T-helper 1 cell treated with Interleukin-12 subunit alpha and Interleukin-12 subunit beta and Interleukin-4 antibody, amounts not matched to agents 30 μg/mL and 1 μg/mL, for 36 hours (primary cell): ENCODE data around the gene NHLH1.

Source experiments
- H3K27ac Mint-ChIP-seq: one replicate; pipeline ENCODE4 v1.8.0; 2021; ENCODE audit warnings: mild to moderate bottlenecking, mixed read lengths
- H3K27me3 Mint-ChIP-seq: one replicate; pipeline ENCODE4 v1.8.0; 2021; ENCODE audit warnings: low read depth, mixed read lengths
- H3K36me3 Mint-ChIP-seq: one replicate; pipeline ENCODE4 v1.8.0; 2021; ENCODE audit warnings: low read depth, mixed read lengths
- H3K4me1 Mint-ChIP-seq: one replicate; pipeline ENCODE4 v1.8.0; 2021; ENCODE audit warnings: low read depth, mixed read lengths
- H3K4me3 Mint-ChIP-seq: one replicate; pipeline ENCODE4 v1.8.0; 2021; ENCODE audit warnings: mild to moderate bottlenecking, moderate library complexity, mixed read lengths
- H3K9me3 Mint-ChIP-seq: one replicate; pipeline ENCODE4 v1.8.0; 2021; ENCODE audit warnings: mixed read lengths

NHLH1 gene

DNA sequence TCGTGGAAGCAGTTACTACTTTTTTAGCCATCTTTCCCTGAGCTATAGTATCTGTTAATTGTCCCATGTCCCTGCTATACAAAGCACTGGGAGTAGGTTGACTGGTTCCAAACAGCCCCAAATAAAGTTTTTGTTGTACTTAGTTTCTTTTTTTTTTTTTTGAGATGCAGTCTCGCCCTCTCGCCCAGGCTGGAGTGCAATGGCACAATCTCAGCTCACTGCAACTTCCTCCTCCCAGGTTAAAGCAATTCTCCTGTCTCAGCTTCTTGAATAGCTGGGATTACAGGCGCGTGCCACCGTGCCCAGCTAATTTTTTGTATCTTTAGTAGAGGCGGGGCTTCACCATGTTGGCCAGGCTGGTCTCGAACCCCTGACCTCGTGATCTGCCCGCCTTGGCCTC, 20.4 kb upstream of the NHLH1 start:
- H3K27ac Mint-ChIP-seq: no peak overlapping the region
- peaks cover 41% of the 10 kb centered on the region for H3K36me3 Mint-ChIP-seq
- no peaks in the 10 kb centered on the region for H3K27me3 Mint-ChIP-seq
- peaks cover 31% of the 10 kb centered on the region for H3K4me1 Mint-ChIP-seq
- no peak overlapping the region for H3K4me3 Mint-ChIP-seq
- no peaks in the 10 kb centered on the region for H3K9me3 Mint-ChIP-seq

DNA sequence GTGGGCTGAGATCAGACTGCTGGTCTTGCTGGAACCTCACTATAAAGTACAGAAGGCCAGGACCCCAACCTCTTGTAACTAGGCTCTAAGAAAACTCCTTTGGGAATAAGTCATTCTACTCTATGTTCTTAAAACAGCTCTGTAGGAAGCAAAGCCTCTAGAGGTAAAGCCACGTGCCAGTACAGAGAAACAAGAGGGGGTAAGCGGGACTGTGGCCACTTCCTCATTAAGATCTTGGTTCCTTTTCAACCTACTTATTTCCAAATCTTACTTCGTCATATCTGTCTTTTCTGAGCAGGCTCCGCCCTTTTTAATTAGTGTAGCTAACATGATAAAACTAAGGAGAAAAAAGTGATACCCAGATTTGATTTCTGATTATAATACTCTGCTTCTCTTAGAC, 19.9 kb upstream of the NHLH1 start:
- Mint-ChIP-seq H3K27ac (no peak overlapping the region), H3K4me1 (peaks cover 26% of the 10 kb centered on the region), H3K4me3 (no peak overlapping the region), H3K36me3 (peaks cover 44% of the 10 kb centered on the region), H3K9me3 (no peaks in the 10 kb centered on the region), H3K27me3 (no peaks in the 10 kb centered on the region)

DNA sequence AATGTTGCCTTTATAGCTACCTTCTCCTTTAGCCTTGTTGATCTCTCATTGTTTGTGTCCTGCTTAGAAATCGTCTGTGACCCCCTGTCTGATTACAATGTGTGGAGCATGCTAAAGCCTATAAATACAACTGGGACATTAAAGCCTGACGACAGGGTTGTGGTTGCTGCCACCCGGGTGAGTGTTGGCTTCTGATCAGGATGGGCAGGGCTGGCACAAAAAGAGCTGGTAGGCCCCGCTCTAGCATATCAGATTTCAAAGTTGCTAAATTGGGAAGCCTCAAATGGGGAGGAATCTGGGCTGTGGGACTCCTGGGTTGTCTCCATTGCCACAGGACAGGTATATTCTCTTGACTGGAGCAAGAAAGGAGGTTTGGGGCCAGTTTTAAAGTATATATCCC, 15.2 kb upstream of the NHLH1 start:
- no peak overlapping the region for H3K27ac Mint-ChIP-seq
- no peak overlapping the region for H3K4me3 Mint-ChIP-seq
- H3K9me3 Mint-ChIP-seq: no peaks in the 10 kb centered on the region
- H3K36me3 Mint-ChIP-seq: peaks cover 58% of the 10 kb centered on the region
- H3K27me3 Mint-ChIP-seq: no peaks in the 10 kb centered on the region
- H3K4me1 Mint-ChIP-seq: peaks cover 10% of the 10 kb centered on the region

DNA sequence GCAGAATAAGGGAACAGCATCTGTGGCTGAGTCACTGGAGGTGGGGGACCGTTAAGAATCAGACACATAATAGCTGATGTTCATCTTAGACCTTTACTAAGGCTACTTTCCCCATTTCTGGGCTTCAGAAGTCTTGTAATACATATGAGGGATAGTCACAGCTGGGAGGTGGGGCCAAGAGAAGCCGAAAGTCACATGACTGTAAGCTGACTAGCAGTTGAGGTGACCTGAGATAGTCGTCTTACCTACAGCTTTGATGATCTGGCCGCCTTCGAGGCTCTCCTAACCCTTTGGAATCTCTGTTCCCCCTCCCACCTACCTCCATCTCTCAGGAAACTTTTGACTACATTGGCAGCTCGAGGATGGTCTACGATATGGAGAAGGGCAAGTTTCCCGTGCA, 14.3 kb upstream of the NHLH1 start:
- Mint-ChIP-seq H3K9me3 (no peaks in the 10 kb centered on the region), H3K4me1 (peaks cover 4% of the 10 kb centered on the region), H3K4me3 (no peak overlapping the region), H3K36me3 (peaks cover 57% of the 10 kb centered on the region), H3K27ac (no peak overlapping the region), H3K27me3 (no peaks in the 10 kb centered on the region)

DNA sequence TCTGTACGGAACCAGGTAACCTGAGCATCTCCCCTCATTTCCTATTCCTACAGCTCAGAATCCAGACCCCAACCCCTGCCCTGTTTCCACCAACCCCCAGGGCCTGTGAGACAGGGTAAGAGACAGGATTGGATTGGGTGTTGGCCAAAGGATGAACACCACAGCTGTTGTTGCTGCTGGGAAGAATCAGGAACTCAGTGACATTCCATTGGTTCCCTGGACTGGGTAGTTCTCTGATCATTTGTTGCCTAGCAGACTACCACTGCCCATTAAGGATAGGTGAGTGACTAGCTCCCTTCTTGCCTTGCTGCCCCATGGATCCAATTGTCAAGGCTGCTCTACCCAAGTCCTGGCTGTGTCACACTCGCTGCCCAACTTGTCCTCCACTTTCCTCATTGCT, 13.6 kb upstream of the NHLH1 start:
- Mint-ChIP-seq H3K4me1 (peaks cover 4% of the 10 kb centered on the region), H3K36me3 (peaks cover 60% of the 10 kb centered on the region)

DNA sequence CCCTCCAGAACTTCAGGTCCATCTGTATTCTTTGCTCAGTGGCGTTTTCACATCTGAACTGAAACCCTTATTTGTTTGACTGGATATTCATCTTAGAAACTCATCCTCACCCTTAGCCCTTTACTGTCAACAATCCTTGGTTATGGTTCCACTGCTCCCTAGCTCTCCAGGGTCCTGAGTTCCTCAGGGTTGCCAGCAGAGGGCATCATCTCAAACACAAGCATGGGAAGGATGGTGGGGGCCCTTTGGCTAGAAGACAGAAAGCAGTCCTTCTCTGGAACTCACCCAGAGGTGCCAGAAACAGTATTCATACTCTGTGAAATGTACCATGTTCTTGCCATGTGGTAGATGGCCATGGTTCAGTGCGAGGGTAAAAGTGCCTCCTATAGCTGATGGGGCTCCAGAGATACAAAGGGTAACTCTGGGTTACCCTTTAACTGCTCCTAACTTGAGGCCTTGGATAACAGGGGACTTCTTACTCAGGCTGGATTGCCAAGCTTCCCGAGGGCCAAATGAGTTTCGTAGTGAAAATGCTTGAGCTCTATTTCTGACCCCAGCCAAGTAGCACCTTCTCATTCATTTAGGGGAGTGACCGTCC, 12.4 kb upstream of the NHLH1 start:
- Mint-ChIP-seq H3K4me1 (peaks cover 4% of the 10 kb centered on the region), H3K36me3 (peaks cover 64% of the 10 kb centered on the region), H3K4me3 (no peak overlapping the region), H3K9me3 (no peaks in the 10 kb centered on the region), H3K27ac (no peak overlapping the region), H3K27me3 (no peaks in the 10 kb centered on the region)

More for the DNA sequence above, 13.6 kb upstream of the NHLH1 start:
- Mint-ChIP-seq H3K4me3 (no peak overlapping the region), H3K9me3 (no peaks in the 10 kb centered on the region), H3K27me3 (no peaks in the 10 kb centered on the region), H3K27ac (no peak overlapping the region)

DNA sequence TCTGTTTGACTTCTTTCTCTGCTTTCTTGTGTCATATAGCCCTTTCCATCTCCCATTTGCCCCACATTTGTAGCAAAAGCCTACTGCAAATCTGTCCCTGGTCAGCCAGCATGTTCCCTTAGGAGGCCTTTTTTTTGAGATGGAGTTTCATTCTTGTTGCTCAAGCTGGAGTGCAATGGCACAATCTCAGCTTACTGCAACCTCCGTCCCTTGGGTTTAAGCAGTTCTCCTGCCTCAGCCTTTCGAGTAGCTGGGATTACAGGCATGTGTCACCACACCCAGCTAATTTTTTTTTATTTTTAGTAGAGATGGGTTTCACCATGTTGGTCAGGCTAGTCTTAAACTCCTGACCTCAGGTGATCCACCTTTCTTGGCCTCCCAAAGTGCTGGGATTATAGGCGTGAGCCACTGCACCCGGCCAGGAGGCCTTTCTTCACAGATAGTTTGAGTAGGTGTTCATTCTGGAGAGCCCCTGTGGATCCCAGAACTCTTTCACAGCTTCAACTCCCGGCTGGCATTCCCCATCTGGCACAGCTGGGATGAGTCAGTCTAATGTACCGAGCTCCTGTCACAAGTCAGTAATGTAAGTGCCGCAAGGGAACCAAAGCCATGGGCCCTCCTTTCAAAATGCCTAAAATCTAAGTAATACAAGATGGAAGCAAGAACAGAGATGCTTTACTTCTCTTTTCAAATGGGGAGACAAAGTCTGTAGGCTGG, 9.4 kb upstream of the NHLH1 start:
- Mint-ChIP-seq H3K27me3 (no peaks in the 10 kb centered on the region), H3K27ac (no peak overlapping the region), H3K36me3 (peaks cover 54% of the 10 kb centered on the region), H3K9me3 (no peaks in the 10 kb centered on the region), H3K4me1 (no peaks in the 10 kb centered on the region), H3K4me3 (no peak overlapping the region)

DNA sequence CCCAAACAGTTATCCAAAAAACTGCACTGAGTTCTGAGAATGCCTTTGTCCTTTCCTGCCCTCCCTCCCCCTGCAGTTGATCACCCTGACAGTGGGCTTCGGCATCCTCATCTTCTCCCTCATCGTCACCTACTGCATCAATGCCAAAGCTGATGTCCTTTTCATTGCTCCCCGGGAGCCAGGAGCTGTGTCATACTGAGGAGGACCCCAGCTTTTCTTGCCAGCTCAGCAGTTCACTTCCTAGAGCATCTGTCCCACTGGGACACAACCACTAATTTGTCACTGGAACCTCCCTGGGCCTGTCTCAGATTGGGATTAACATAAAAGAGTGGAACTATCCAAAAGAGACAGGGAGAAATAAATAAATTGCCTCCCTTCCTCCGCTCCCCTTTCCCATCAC, 8.8 kb upstream of the NHLH1 start:
- no peaks in the 10 kb centered on the region for H3K9me3 Mint-ChIP-seq
- H3K27me3 Mint-ChIP-seq: no peaks in the 10 kb centered on the region
- peaks cover 49% of the 10 kb centered on the region for H3K36me3 Mint-ChIP-seq
- H3K27ac Mint-ChIP-seq: no peak overlapping the region
- H3K4me3 Mint-ChIP-seq: no peak overlapping the region
- H3K4me1 Mint-ChIP-seq: no peaks in the 10 kb centered on the region

DNA sequence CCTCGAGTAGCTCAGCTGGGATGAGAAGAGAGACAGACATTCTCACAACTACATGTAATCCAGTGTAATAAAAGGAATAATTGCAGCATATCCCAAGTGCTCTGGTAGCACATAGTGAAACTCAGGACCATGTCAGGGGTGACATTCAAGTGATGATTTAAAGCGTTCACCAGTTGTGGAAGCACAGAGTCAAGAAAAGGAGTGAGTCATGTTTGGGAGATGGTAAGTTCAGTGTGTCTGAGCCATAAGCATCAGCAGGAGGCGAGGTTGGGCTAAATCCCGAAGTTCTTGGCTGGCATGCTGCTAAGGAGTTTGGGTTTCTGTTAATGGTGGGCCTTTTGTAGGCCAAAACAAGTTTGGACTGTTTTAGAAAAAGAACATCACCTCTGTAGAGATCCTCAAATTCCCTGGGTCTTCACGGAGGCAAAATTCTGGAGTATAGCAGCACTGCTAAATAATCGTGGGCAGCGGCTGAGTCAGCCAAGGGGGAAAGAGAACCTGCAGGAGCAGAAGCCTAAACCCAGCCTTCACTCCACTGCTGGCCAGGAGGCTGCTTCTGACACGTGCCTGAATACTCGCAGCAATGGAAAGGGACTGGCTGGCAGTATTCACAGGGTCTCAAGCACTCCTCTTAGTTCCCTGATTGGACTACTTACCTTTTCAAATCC, 7.2 kb upstream of the NHLH1 start:
- Mint-ChIP-seq H3K4me1 (no peaks in the 10 kb centered on the region), H3K9me3 (no peaks in the 10 kb centered on the region), H3K27me3 (no peaks in the 10 kb centered on the region), H3K27ac (no peak overlapping the region), H3K4me3 (no peak overlapping the region), H3K36me3 (peaks cover 38% of the 10 kb centered on the region)

DNA sequence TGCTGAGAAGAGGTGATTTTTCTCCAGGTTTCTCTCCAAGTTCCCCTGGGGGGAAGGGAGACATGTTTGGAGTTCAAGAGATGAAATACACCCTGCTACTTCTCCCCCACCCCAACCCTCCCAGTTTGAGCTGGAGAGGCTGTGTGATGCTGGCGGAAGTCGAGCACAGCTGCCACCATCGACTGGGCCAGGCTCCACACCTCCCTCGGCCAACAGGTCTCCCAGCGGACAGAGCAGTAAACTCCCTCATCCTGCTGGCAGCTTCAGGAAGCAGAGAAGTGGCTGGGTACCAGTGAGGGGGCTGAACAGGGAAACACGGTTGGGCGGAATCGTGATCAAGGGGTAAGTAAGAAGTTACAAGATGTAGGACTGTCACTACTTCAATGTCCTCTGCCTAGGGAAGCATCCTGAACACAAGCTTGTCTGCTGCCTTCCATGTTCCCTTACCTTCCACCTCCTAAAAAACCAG, 6.6 kb upstream of the NHLH1 start:
- no peak overlapping the region for H3K4me3 Mint-ChIP-seq
- H3K9me3 Mint-ChIP-seq: no peaks in the 10 kb centered on the region
- no peaks in the 10 kb centered on the region for H3K4me1 Mint-ChIP-seq
- peaks cover 34% of the 10 kb centered on the region for H3K36me3 Mint-ChIP-seq
- no peaks in the 10 kb centered on the region for H3K27me3 Mint-ChIP-seq
- H3K27ac Mint-ChIP-seq: no peak overlapping the region

DNA sequence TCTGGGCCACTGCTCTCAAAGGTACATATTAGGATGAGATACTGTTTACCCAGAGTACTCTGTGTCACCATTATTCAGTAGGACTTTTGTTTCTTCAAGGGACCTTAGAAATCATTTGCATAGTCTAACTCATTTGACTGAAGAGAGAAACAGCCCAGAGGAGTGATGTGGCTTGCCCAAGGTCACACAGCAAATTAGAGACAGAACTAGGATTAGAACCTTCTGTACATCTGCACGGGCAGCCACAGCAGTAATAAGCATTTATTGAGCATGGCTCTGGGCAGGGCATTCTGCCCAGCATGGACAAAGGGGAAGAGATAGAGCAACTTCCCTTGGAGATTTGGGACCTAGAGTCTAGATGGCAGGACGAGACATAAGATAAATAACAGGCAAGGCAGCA, 5.7 kb upstream of the NHLH1 start:
- Mint-ChIP-seq H3K4me1 (no peaks in the 10 kb centered on the region), H3K27ac (no peak overlapping the region), H3K27me3 (no peaks in the 10 kb centered on the region), H3K36me3 (peaks cover 30% of the 10 kb centered on the region), H3K9me3 (no peaks in the 10 kb centered on the region), H3K4me3 (no peak overlapping the region)

DNA sequence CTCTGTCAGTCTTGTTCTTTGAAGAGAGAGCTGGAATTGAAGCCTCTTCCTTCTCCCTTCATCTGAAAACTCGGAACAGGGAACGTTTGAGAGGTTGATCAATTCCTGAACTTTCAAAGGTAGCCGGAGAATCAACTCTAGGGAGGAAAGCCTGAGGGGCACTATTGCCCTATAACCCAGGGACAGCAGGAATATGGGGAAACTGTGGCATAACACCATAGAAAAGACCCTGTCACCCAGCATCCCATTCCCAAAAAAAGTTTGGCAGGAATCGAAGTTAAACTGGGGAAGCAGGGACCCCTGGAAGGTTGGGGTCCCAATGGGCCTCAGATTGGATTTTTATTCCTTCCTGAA, 5.1 kb upstream of the NHLH1 start:
- no peak overlapping the region for H3K4me3 Mint-ChIP-seq
- H3K27me3 Mint-ChIP-seq: no peaks in the 10 kb centered on the region
- no peaks in the 10 kb centered on the region for H3K9me3 Mint-ChIP-seq
- no peak overlapping the region for H3K27ac Mint-ChIP-seq
- H3K36me3 Mint-ChIP-seq: peaks cover 27% of the 10 kb centered on the region
- H3K4me1 Mint-ChIP-seq: no peaks in the 10 kb centered on the region

DNA sequence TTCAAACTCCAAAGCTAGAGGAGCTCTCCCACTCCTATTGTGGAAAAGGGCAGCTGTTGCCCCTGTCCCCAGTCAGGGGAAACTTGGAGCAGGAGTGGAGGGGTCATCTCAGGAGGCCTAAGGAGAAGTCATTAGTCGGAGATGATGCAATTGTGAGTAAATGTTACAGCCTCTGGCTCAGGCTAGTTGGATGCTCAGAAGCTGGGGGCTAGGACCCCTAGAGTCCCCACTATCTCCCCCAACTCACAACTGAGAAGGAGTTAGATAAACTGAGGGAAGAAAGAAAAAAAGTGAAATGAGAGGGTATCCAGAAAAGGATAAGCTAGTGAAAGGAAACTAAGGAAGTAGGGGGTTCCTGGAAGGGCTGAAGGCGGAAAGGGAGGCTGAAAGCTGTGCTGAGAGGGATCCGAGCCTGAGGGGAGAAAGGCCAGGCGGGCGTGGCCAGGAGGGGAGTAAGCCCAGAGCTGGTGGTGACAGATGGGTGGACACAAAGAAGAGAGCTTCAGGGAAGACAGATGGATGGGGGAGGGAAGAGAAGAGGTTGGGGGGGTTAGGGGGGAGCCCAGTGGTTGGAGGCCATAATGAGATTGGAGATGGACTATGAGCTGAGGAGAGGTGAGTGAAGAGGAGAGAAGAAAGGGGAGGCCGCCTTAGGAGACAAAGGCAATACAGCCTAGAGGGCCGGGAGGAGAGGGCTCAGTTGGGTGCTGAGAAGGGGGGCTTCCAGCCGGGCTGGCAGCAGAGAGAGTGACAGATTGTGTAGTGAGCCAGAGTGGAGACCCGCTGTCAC, 4.5 kb upstream of the NHLH1 start:
- peaks cover 23% of the 10 kb centered on the region for H3K36me3 Mint-ChIP-seq
- H3K27me3 Mint-ChIP-seq: no peaks in the 10 kb centered on the region
- H3K4me3 Mint-ChIP-seq: no peak overlapping the region
- no peak overlapping the region for H3K27ac Mint-ChIP-seq
- H3K9me3 Mint-ChIP-seq: no peaks in the 10 kb centered on the region
- H3K4me1 Mint-ChIP-seq: no peaks in the 10 kb centered on the region

DNA sequence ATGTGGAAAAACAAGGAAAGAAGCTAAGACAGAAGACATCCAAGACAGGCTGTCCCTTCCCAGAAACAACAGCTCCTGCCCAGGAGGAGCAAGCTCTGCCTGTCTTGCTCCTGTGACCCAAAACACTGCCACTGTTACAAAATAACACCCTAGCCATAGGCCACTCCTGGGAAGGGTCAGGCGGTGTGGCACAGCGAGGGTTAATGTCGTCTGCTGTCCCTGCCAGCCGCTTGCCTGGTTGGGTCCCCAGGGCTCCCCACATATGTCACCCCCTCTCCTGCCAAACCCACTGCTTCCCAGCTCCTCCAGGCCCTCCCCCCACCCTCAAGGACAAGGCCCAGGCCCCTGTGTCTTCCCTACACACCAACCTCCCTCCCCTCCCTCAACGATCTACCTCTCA, 3.9 kb upstream of the NHLH1 start:
- H3K27me3 Mint-ChIP-seq: no peaks in the 10 kb centered on the region
- H3K36me3 Mint-ChIP-seq: peaks cover 19% of the 10 kb centered on the region
- no peaks in the 10 kb centered on the region for H3K4me1 Mint-ChIP-seq
- no peak overlapping the region for H3K27ac Mint-ChIP-seq
- H3K4me3 Mint-ChIP-seq: no peak overlapping the region
- H3K9me3 Mint-ChIP-seq: no peaks in the 10 kb centered on the region
